SW 1271 (cell line): ENCODE data around the gene SMIM14.
A peak's percentile ranks its signal among the peaks of the same experiment; 100 is the strongest.
"Not testable (repeated sequence)": the region's sequence is repeated elsewhere in the genome, so short reads cannot be mapped to it uniquely, and the experiment has no call there.

Experiments used
- DNase-seq, 2 experiments: peaks; one replicate each; lab custom pipeline; 2025; lab: John Stamatoyannopoulos, UW

Gene SMIM14

GRCh38 chr4:39530682-39531081, 108.0 kb downstream of the SMIM14 start:
- no peak for DNase-seq

GRCh38 chr4:39529534-39529933, 109.1 kb downstream of the SMIM14 start:
- DNase-seq: no peak

GRCh38 chr4:39528061-39528465, 110.6 kb downstream of the SMIM14 start:
- DNase-seq: no peak

GRCh38 chr4:39527296-39528060, 111.2 kb downstream of the SMIM14 start, which contains the start of gene UGDH:
Gene UGDH, minus strand, starts transcription at chr4:39527439. Its CDS starts 5,927 bp downstream, at chr4:39521512.
- DNase-seq: peak; percentile 95 to 96

GRCh38 chr4:39526765-39527295, 111.8 kb downstream of the SMIM14 start:
- DNase-seq: peak in 1 of 2 experiments; percentile 42

GRCh38 chr4:39525822-39526690, 112.6 kb downstream of the SMIM14 start:
- DNase-seq: no peak

- DNase-seq: no peak
Measured at GRCh38 chr4:39524161-39524957, 114.3 kb downstream of the SMIM14 start.

- no peak for DNase-seq
Measured at GRCh38 chr4:39522068-39522467, 116.6 kb downstream of the SMIM14 start.

GRCh38 chr4:39521253-39521919, 117.3 kb downstream of the SMIM14 start:
- no peak for DNase-seq

GRCh38 chr4:39518484-39518883, 120.2 kb downstream of the SMIM14 start:
- DNase-seq: no peak

- DNase-seq: no peak
Measured at GRCh38 chr4:39516407-39516966, 122.2 kb downstream of the SMIM14 start.

- DNase-seq: not testable (repeated sequence)
Measured at GRCh38 chr4:39515669-39516401, 122.8 kb downstream of the SMIM14 start.

GRCh38 chr4:39514888-39515401, 123.7 kb downstream of the SMIM14 start:
- DNase-seq: no peak

- DNase-seq: not testable (repeated sequence)
Measured at GRCh38 chr4:39514266-39514665, 124.4 kb downstream of the SMIM14 start.

GRCh38 chr4:39510348-39510929, 128.2 kb downstream of the SMIM14 start:
- no peak for DNase-seq

- no peak for DNase-seq
Measured at GRCh38 chr4:39505581-39505980, 133.1 kb downstream of the SMIM14 start.

GRCh38 chr4:39504538-39504937, 134.1 kb downstream of the SMIM14 start:
- no peak for DNase-seq

GRCh38 chr4:39502664-39503035, 136.0 kb downstream of the SMIM14 start:
- not testable (repeated sequence) for DNase-seq

- no peak for DNase-seq
Measured at GRCh38 chr4:39502019-39502663, 136.5 kb downstream of the SMIM14 start.
